ENCODE data around the gene ARFGEF3.
"Not testable (repeated sequence)": the region's sequence is repeated elsewhere in the genome, so short reads cannot be mapped to it uniquely, and the experiment has no call there.

The ARFGEF3 gene

GRCh38 chr6:138287144-138287955, 125.6 kb downstream of the ARFGEF3 start:
- H3K27me3 ChIP-seq (ENCODE audit: control insufficient read depth, insufficient read depth, low read length, poor library complexity, severe bottlenecking) = no peaks in the 10 kb centered on the region
- no peak overlapping the region for H3K27ac ChIP-seq (ENCODE audit: insufficient read depth, low read depth, low read length, poor library complexity, severe bottlenecking)
- no peaks in the 10 kb centered on the region for H3K36me3 ChIP-seq (ENCODE audit: control insufficient read depth, insufficient read depth, low read length)
- WGBS, 2 experiments = 94% methylated on average over 11 of the region's 11 CpGs
- H3K9me3 ChIP-seq (ENCODE audit: control insufficient read depth, low read length) = no peaks in the 10 kb centered on the region
- no peak overlapping the region for H3K4me3 ChIP-seq (ENCODE audit: insufficient read depth, low read depth, low read length)
- H3K4me1 ChIP-seq (ENCODE audit: control insufficient read depth, insufficient read depth, low read length) = no peaks in the 10 kb centered on the region

GRCh38 chr6:138288428-138289085, 126.8 kb downstream of the ARFGEF3 start:
- H3K27ac ChIP-seq (ENCODE audit: insufficient read depth, low read depth, low read length, poor library complexity, severe bottlenecking); H3K27me3 ChIP-seq (ENCODE audit: control insufficient read depth, insufficient read depth, low read length, poor library complexity, severe bottlenecking); H3K36me3 ChIP-seq (ENCODE audit: control insufficient read depth, insufficient read depth, low read length); H3K4me1 ChIP-seq (ENCODE audit: control insufficient read depth, insufficient read depth, low read length); H3K9me3 ChIP-seq (ENCODE audit: control insufficient read depth, low read length); H3K4me3 ChIP-seq (ENCODE audit: insufficient read depth, low read depth, low read length): not testable (repeated sequence)
- 91 to 93% methylated on average over 6 of the region's 6 CpGs for WGBS, 2 experiments

GRCh38 chr6:138289739-138290138, 128.0 kb downstream of the ARFGEF3 start:
- H3K4me3 ChIP-seq (ENCODE audit: insufficient read depth, low read depth, low read length) = no peak overlapping the region
- H3K4me1 ChIP-seq (ENCODE audit: control insufficient read depth, insufficient read depth, low read length) = no peaks in the 10 kb centered on the region
- H3K9me3 ChIP-seq (ENCODE audit: control insufficient read depth, low read length) = no peaks in the 10 kb centered on the region
- H3K27me3 ChIP-seq (ENCODE audit: control insufficient read depth, insufficient read depth, low read length, poor library complexity, severe bottlenecking) = no peaks in the 10 kb centered on the region
- H3K36me3 ChIP-seq (ENCODE audit: control insufficient read depth, insufficient read depth, low read length) = no peaks in the 10 kb centered on the region
- H3K27ac ChIP-seq (ENCODE audit: insufficient read depth, low read depth, low read length, poor library complexity, severe bottlenecking) = no peak overlapping the region
- 82 to 85% methylated on average over 6 of the region's 6 CpGs for WGBS, 2 experiments

- H3K4me3 ChIP-seq (ENCODE audit: insufficient read depth, low read depth, low read length) = no peak overlapping the region
- no peaks in the 10 kb centered on the region for H3K36me3 ChIP-seq (ENCODE audit: control insufficient read depth, insufficient read depth, low read length)
- no peaks in the 10 kb centered on the region for H3K27me3 ChIP-seq (ENCODE audit: control insufficient read depth, insufficient read depth, low read length, poor library complexity, severe bottlenecking)
- H3K27ac ChIP-seq (ENCODE audit: insufficient read depth, low read depth, low read length, poor library complexity, severe bottlenecking) = no peak overlapping the region
- no peaks in the 10 kb centered on the region for H3K4me1 ChIP-seq (ENCODE audit: control insufficient read depth, insufficient read depth, low read length)
- no peaks in the 10 kb centered on the region for H3K9me3 ChIP-seq (ENCODE audit: control insufficient read depth, low read length)
- WGBS, 2 experiments = 91 to 92% methylated on average over 5 of the region's 5 CpGs
Measured at GRCh38 chr6:138290423-138290962, 128.8 kb downstream of the ARFGEF3 start.

- Histone ChIP-seq H3K9me3 (ENCODE audit: control insufficient read depth, low read length) (no peaks in the 10 kb centered on the region), H3K36me3 (ENCODE audit: control insufficient read depth, insufficient read depth, low read length) (no peaks in the 10 kb centered on the region), H3K27me3 (ENCODE audit: control insufficient read depth, insufficient read depth, low read length, poor library complexity, severe bottlenecking) (no peaks in the 10 kb centered on the region), H3K4me1 (ENCODE audit: control insufficient read depth, insufficient read depth, low read length) (no peaks in the 10 kb centered on the region), H3K4me3 (ENCODE audit: insufficient read depth, low read depth, low read length) (no peak overlapping the region), H3K27ac (ENCODE audit: insufficient read depth, low read depth, low read length, poor library complexity, severe bottlenecking) (no peak overlapping the region)
- WGBS, 2 experiments = 76 to 78% methylated on average over 21 of the region's 21 CpGs
Measured at GRCh38 chr6:138291036-138291848, 129.5 kb downstream of the ARFGEF3 start.

- Histone ChIP-seq H3K27ac (ENCODE audit: insufficient read depth, low read depth, low read length, poor library complexity, severe bottlenecking) (no peak overlapping the region), H3K4me1 (ENCODE audit: control insufficient read depth, insufficient read depth, low read length) (no peaks in the 10 kb centered on the region), H3K9me3 (ENCODE audit: control insufficient read depth, low read length) (no peaks in the 10 kb centered on the region), H3K4me3 (ENCODE audit: insufficient read depth, low read depth, low read length) (no peak overlapping the region), H3K36me3 (ENCODE audit: control insufficient read depth, insufficient read depth, low read length) (no peaks in the 10 kb centered on the region), H3K27me3 (ENCODE audit: control insufficient read depth, insufficient read depth, low read length, poor library complexity, severe bottlenecking) (no peaks in the 10 kb centered on the region)
- 93 to 95% methylated on average over 28 of the region's 28 CpGs for WGBS, 2 experiments
Measured at GRCh38 chr6:138291849-138292181, 130.1 kb downstream of the ARFGEF3 start.

- Histone ChIP-seq H3K4me1 (ENCODE audit: control insufficient read depth, insufficient read depth, low read length) (no peaks in the 10 kb centered on the region), H3K27me3 (ENCODE audit: control insufficient read depth, insufficient read depth, low read length, poor library complexity, severe bottlenecking) (no peaks in the 10 kb centered on the region), H3K9me3 (ENCODE audit: control insufficient read depth, low read length) (no peaks in the 10 kb centered on the region), H3K27ac (ENCODE audit: insufficient read depth, low read depth, low read length, poor library complexity, severe bottlenecking) (no peak overlapping the region), H3K4me3 (ENCODE audit: insufficient read depth, low read depth, low read length) (no peak overlapping the region), H3K36me3 (ENCODE audit: control insufficient read depth, insufficient read depth, low read length) (no peaks in the 10 kb centered on the region)
- 93 to 97% methylated on average over 6 of the region's 6 CpGs for WGBS, 2 experiments
Measured at GRCh38 chr6:138292482-138292881, 130.7 kb downstream of the ARFGEF3 start.

- Histone ChIP-seq H3K36me3 (ENCODE audit: control insufficient read depth, insufficient read depth, low read length) (no peaks in the 10 kb centered on the region), H3K4me3 (ENCODE audit: insufficient read depth, low read depth, low read length) (no peak overlapping the region), H3K27ac (ENCODE audit: insufficient read depth, low read depth, low read length, poor library complexity, severe bottlenecking) (no peak overlapping the region), H3K9me3 (ENCODE audit: control insufficient read depth, low read length) (no peaks in the 10 kb centered on the region), H3K27me3 (ENCODE audit: control insufficient read depth, insufficient read depth, low read length, poor library complexity, severe bottlenecking) (no peaks in the 10 kb centered on the region), H3K4me1 (ENCODE audit: control insufficient read depth, insufficient read depth, low read length) (no peaks in the 10 kb centered on the region)
- 90 to 96% methylated on average over 5 to 6 of the region's 7 CpGs for WGBS, 2 experiments
Measured at GRCh38 chr6:138293428-138294395, 132.0 kb downstream of the ARFGEF3 start.

- Histone ChIP-seq H3K27me3 (ENCODE audit: control insufficient read depth, insufficient read depth, low read length, poor library complexity, severe bottlenecking) (no peaks in the 10 kb centered on the region), H3K9me3 (ENCODE audit: control insufficient read depth, low read length) (no peaks in the 10 kb centered on the region), H3K36me3 (ENCODE audit: control insufficient read depth, insufficient read depth, low read length) (no peaks in the 10 kb centered on the region), H3K4me3 (ENCODE audit: insufficient read depth, low read depth, low read length) (no peak overlapping the region), H3K27ac (ENCODE audit: insufficient read depth, low read depth, low read length, poor library complexity, severe bottlenecking) (no peak overlapping the region), H3K4me1 (ENCODE audit: control insufficient read depth, insufficient read depth, low read length) (no peaks in the 10 kb centered on the region)
- 92 to 94% methylated on average over 9 of the region's 9 CpGs for WGBS, 2 experiments
Measured at GRCh38 chr6:138296381-138296780, 134.6 kb downstream of the ARFGEF3 start.

All from ectodermal cell (in vitro differentiated cells).